ENCODE data around the gene CCDC167.

CCDC167 gene

DNA sequence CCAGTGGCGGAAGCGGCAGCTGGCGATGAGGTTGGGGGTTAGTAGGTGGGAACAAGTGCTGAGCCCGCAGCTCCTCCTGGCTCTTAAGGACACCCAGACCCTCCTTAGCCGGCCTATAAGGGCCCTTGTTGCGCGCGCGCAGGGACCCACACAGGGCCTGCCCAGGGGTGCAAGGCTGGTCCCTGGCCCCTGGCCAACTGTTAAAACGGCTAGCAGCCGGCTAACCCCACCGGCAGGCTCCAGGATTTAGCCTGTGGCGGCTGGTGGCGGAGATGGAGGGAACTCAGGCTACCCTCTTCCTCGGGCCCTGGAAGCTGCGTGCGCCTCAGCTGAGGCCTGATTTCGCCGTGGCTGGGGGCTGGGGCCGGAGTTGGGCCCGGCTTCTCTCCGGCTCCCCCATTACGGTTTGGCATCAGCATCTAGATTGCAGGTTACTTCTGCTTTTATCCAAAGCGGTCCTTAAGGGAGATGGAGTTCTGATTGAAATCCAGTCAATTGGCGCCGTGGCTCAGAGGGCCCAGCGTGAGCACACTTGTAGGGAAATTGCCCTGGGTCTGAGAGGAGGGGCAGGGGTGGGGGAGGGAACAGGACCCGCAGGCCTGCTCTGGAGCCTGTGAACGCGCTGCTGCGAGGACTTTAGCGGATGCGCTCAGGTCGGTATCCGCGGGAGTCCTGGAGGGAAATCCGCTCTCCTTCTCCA, 36.9 kb upstream of the CCDC167 start:
- Histone ChIP-seq H3K4me3 (replicated peaks; ENCODE audit: insufficient read depth, low read length) (no peak overlapping the region), H3K27me3 (ENCODE audit: insufficient read depth, poor library complexity, severe bottlenecking) (peaks cover 40% of the 10 kb centered on the region), H3K27ac (replicated peaks) (no peak overlapping the region)
- no peak for DNase-seq (ENCODE audit: low read depth in 1 of 2, low spot score in 1 of 2)
- no peak for TF ChIP-seq GABPA (IDR thresholded peaks at IDR 0.05; ENCODE audit: low read depth)
- TF ChIP-seq SPI1 (IDR thresholded peaks at IDR 0.05; ENCODE audit: borderline replicate concordance, low read depth): no peak
- TF ChIP-seq POLR2AphosphoS5 (IDR thresholded peaks at IDR 0.05; ENCODE audit: low read depth): no peak
- TF ChIP-seq, protein P1, sequence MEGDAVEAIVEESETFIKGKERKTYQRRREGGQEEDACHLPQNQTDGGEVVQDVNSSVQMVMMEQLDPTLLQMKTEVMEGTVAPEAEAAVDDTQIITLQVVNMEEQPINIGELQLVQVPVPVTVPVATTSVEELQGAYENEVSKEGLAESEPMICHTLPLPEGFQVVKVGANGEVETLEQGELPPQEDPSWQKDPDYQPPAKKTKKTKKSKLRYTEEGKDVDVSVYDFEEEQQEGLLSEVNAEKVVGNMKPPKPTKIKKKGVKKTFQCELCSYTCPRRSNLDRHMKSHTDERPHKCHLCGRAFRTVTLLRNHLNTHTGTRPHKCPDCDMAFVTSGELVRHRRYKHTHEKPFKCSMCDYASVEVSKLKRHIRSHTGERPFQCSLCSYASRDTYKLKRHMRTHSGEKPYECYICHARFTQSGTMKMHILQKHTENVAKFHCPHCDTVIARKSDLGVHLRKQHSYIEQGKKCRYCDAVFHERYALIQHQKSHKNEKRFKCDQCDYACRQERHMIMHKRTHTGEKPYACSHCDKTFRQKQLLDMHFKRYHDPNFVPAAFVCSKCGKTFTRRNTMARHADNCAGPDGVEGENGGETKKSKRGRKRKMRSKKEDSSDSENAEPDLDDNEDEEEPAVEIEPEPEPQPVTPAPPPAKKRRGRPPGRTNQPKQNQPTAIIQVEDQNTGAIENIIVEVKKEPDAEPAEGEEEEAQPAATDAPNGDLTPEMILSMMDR (IDR thresholded peaks at IDR 0.05; ENCODE audit: insufficient read depth, low read length): no peak
- TF ChIP-seq, protein P2, sequence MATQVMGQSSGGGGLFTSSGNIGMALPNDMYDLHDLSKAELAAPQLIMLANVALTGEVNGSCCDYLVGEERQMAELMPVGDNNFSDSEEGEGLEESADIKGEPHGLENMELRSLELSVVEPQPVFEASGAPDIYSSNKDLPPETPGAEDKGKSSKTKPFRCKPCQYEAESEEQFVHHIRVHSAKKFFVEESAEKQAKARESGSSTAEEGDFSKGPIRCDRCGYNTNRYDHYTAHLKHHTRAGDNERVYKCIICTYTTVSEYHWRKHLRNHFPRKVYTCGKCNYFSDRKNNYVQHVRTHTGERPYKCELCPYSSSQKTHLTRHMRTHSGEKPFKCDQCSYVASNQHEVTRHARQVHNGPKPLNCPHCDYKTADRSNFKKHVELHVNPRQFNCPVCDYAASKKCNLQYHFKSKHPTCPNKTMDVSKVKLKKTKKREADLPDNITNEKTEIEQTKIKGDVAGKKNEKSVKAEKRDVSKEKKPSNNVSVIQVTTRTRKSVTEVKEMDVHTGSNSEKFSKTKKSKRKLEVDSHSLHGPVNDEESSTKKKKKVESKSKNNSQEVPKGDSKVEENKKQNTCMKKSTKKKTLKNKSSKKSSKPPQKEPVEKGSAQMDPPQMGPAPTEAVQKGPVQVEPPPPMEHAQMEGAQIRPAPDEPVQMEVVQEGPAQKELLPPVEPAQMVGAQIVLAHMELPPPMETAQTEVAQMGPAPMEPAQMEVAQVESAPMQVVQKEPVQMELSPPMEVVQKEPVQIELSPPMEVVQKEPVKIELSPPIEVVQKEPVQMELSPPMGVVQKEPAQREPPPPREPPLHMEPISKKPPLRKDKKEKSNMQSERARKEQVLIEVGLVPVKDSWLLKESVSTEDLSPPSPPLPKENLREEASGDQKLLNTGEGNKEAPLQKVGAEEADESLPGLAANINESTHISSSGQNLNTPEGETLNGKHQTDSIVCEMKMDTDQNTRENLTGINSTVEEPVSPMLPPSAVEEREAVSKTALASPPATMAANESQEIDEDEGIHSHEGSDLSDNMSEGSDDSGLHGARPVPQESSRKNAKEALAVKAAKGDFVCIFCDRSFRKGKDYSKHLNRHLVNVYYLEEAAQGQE (IDR thresholded peaks at IDR 0.05; ENCODE audit: insufficient replicate concordance, low read depth): no peak

DNA sequence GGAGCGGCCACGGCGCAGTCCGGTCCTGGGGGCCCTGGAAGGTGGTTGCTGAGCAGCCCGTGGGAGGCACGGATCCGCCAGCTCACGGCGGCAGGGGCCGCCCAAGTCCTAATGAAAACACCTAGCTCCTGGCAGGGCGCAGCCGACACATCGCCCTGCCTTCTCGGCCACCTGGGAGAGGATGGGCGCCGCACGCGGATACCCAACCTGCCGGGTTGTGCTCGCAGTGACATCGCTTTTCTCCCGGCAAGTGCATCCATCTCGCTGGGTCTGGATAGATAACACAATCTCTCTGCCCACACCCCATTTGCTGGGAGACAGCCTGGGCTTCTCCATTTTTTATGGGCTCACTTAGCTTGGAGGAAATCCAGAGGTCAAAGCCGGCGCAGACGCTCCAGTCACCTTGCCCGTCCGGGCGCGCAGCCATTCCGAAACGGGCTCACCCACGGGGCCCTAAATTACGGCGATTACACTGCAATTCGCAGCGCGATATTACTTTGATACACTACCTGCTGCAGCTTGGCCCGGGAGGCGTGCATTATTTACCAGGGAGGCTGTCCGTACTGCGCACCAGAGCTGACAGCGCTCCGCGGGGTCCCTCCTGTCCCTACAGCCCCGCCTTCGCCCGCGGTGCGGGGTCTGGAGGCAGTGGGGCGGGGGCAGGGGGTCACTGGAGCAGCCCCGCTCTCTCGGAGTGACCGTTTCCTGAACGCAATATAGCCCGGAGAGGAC, 36.2 kb upstream of the CCDC167 start:
- DNase-seq (ENCODE audit: low read depth in 1 of 2, low spot score in 1 of 2): no peak
- H3K27me3 ChIP-seq (ENCODE audit: insufficient read depth, poor library complexity, severe bottlenecking): peaks cover 40% of the 10 kb centered on the region
- H3K4me3 ChIP-seq (replicated peaks; ENCODE audit: insufficient read depth, low read length): no peak overlapping the region
- TF ChIP-seq, protein P1 (IDR thresholded peaks at IDR 0.05; ENCODE audit: insufficient read depth, low read length): no peak
- TF ChIP-seq GABPA (IDR thresholded peaks at IDR 0.05; ENCODE audit: low read depth): no peak
- no peak for TF ChIP-seq SPI1 (IDR thresholded peaks at IDR 0.05; ENCODE audit: borderline replicate concordance, low read depth)
- TF ChIP-seq, protein P2 (IDR thresholded peaks at IDR 0.05; ENCODE audit: insufficient replicate concordance, low read depth): no peak
- TF ChIP-seq POLR2AphosphoS5 (IDR thresholded peaks at IDR 0.05; ENCODE audit: low read depth): no peak
- H3K27ac ChIP-seq (replicated peaks): no peak overlapping the region

DNA sequence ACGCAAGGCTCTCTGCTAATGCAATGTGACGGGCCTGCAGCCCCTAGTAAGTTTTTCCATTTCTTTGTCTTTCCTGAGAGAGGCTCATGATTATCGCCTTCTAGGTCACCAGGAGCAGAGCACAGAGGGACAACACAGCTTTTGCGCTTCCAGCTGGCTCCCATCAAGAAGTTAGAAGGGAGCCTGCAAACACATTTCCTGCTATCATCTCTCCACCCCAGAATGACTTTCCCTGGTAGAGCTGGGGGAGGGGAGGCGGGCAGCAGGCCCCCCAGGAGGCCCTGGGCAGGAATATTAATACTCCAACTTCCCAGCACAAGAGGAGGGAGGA, 35.7 kb upstream of the CCDC167 start:
- no peak for DNase-seq (ENCODE audit: low read depth in 1 of 2, low spot score in 1 of 2)
- no peak for TF ChIP-seq GABPA (IDR thresholded peaks at IDR 0.05; ENCODE audit: low read depth)
- TF ChIP-seq, protein P1 (IDR thresholded peaks at IDR 0.05; ENCODE audit: insufficient read depth, low read length): no peak
- TF ChIP-seq, protein P2 (IDR thresholded peaks at IDR 0.05; ENCODE audit: insufficient replicate concordance, low read depth): no peak
- TF ChIP-seq POLR2AphosphoS5 (IDR thresholded peaks at IDR 0.05; ENCODE audit: low read depth): no peak
- TF ChIP-seq SPI1 (IDR thresholded peaks at IDR 0.05; ENCODE audit: borderline replicate concordance, low read depth): no peak
- no peak overlapping the region for H3K4me3 ChIP-seq (replicated peaks; ENCODE audit: insufficient read depth, low read length)
- H3K27ac ChIP-seq (replicated peaks): no peak overlapping the region
- H3K27me3 ChIP-seq (ENCODE audit: insufficient read depth, poor library complexity, severe bottlenecking): peaks cover 40% of the 10 kb centered on the region

Data from HL-60 (cell line).